Lower leg skin (tissue), 4 donors: ENCODE measurements around the gene UQCR11. TPM values are rescaled to one million over a fixed set of nuclear protein-coding genes. Genes with fewer than 3 reads are reported as not detected.
"Not testable (repeated sequence)": the region's sequence is repeated elsewhere in the genome, so short reads cannot be mapped to it uniquely, and the experiment has no call there.

Experiments used
- DNase-seq, 2 donors: peaks; one replicate each; pipeline ENCODE4 v3.0.0-alpha.2; 2019; ENCODE audit warnings: low spot score in 2 of 2
- H3K4me3 ChIP-seq: fragments of 200-600 bp; sonication (generic); 2 replicates; pipeline ENCODE4 v1.5.1; 2017; ENCODE audit warnings: mild to moderate bottlenecking, low read depth; ENCODE audit not compliant: poor library complexity, severe bottlenecking
- POLR2A ChIP-seq, 2 donors: fragments of 450-650 bp; IDR thresholded peaks; one replicate each; pipeline ENCODE4 v1.6.1; 2016 to 2017; ENCODE audit warnings: antibody characterized with exemption in 2 of 2, mild to moderate bottlenecking in 1 of 2, moderate library complexity in 1 of 2
- WGBS, 2 donors: methylation state at CpG; one replicate each; pipeline ENCODE4 v1.1.5; 2018; 5-methylcytosine and 5-hydroxymethylcytosine counted together
- intact Hi-C: fragments of 100-400 bp; cut with DNase I; formaldehyde crosslinking; loops from one replicate; pipeline ENCODE4 v1.15.0; 2023; ENCODE audit warnings: low total_unique reads
- total RNA-seq, 4 donors: library from RNA; depleted of rRNA; stranded (reverse); fragments of >200 nt; gene quantifications; one replicate each; pipeline ENCODE4 v1.1.0, GENCODE V29; 2016
- TF ChIP-seq, protein P1 (sequence below), 3 donors: fragments of 450-650 bp; IDR thresholded peaks; one replicate each; pipeline ENCODE4 v1.5.1; 2016; ENCODE audit warnings: antibody characterized with exemption in 3 of 3, mild to moderate bottlenecking in 3 of 3, moderate library complexity in 2 of 3

The UQCR11 gene
- total RNA-seq, 4 donors from 2014 or later, result 24.8 to 71.8 (median 46.1) TPM

DNA sequence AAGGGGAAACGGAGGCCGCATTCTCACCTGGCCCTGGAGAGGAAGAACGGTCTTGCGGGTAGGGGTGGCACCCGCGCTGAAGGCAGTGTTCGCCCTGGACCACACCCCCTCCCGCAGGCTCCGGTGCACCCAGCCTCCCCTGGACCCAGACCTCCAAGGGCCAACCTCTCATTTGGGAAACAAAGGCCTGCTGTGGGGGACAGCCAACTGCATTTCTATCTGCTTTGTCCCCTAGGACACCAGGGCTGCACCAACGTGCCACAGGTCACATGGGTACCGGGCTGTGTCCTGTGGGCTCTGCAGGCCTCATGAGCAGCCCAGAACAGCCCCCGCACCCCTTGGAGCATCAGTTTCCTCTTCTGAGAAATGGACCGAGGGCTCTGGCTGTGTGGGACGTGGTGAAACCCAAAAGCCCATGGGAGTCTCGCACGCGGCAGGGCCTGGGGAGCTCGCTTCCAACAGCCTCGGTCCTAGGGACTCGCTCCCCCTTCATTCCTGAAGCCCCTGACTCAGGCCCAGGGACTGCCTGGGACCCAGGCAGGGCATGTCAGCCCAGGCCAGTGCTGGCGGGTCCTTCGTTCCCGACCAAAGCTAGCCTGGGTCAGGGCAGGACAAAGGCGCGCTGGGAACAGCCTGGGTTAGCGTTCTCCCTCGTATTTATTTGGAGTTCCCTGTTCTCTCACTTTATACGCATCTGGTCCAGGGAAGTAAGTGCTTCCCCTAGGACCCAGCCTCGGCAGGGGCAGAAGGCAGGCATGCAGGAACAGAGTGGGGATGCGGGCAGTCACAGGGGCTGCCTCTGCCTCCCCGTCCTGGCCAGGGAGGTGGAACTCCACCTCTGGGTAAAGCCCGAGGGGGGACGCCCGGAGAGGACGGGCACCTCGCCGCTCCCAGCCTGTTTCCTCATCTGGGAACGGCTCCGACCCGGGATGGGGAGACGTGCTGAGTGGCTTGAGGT is 42.5 kb upstream of the UQCR11 start:
- WGBS, 2 donors, result 87 to 88% methylated on average over 25 to 36 of the region's 41 CpGs
- intact Hi-C loops, result no loop called here
- no peak overlapping the region for H3K4me3 ChIP-seq
- DNase-seq, result no peak
- TF ChIP-seq POLR2A (IDR thresholded peaks at IDR 0.05), result no peak
- TF ChIP-seq, protein P1, sequence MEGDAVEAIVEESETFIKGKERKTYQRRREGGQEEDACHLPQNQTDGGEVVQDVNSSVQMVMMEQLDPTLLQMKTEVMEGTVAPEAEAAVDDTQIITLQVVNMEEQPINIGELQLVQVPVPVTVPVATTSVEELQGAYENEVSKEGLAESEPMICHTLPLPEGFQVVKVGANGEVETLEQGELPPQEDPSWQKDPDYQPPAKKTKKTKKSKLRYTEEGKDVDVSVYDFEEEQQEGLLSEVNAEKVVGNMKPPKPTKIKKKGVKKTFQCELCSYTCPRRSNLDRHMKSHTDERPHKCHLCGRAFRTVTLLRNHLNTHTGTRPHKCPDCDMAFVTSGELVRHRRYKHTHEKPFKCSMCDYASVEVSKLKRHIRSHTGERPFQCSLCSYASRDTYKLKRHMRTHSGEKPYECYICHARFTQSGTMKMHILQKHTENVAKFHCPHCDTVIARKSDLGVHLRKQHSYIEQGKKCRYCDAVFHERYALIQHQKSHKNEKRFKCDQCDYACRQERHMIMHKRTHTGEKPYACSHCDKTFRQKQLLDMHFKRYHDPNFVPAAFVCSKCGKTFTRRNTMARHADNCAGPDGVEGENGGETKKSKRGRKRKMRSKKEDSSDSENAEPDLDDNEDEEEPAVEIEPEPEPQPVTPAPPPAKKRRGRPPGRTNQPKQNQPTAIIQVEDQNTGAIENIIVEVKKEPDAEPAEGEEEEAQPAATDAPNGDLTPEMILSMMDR (IDR thresholded peaks at IDR 0.05), result no peak

DNA sequence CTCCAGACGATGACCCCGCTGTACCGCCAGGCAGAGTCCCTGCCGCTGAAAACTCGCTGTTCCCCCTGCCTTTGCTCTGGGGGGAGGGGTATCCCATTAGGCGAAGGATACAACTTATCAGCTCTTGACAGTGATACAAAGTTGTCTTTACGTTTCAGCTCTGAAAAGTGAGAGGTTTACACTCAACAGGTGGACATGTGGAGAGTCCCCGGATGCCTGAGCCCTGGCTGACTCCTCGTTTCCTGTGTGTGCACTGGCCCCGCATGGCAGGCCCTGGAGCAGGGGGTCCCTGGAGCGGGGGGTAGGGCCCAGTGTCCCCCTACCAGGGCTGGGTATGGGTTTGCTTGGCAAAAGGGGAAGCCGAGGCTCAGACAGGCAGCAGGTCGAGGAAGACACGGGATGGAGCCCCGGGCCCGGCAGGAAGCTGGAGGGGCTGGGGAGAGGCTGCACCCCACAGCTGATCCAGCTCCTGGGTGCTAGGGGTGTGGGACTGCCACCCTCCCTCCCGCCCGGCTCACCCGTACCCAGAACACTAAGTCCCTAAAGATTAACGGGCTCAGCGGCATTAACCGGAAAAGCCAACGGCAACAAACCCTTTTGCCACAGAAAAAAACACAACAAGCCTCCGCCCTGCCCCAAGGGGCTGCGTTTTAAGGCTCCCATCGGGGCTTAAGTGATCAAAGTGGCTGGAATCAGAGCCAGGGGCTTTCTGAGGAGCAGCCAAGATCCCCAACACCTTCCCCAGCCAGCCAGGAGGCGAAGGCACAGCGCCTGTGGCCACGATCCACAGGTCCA is 41.6 kb upstream of the UQCR11 start:
- H3K4me3 ChIP-seq, result no peak overlapping the region
- TF ChIP-seq, protein P1 (IDR thresholded peaks at IDR 0.05), result no peak
- no peak for TF ChIP-seq POLR2A (IDR thresholded peaks at IDR 0.05)
- DNase-seq, result no peak
- intact Hi-C loops, result no loop called here
- 80 to 84% methylated on average over 24 to 29 of the region's 29 CpGs for WGBS, 2 donors

DNA sequence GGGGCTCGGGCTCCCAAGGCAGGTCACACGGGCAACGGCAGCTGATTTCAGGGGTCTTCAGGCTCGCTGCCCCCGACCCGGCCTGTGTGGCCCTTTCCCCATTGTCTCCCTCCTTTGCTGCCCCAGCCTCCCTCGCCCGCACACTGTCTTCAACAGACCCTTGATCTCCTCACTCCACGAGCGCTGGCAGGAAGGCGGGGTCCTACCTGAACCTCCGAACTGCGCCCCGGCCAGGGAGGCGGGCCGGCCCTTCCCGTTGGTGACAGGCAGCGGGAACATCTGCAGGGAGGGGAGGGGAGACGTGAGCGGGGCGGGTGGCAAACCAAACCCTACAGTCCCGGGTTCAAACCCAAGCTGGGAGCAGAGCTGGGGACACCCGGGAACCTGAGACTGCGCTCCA is 40.9 kb upstream of the UQCR11 start:
- no peak overlapping the region for H3K4me3 ChIP-seq
- no peak for TF ChIP-seq POLR2A (IDR thresholded peaks at IDR 0.05)
- TF ChIP-seq, protein P1 (IDR thresholded peaks at IDR 0.05), result no peak
- DNase-seq, result no peak
- 90 to 95% methylated on average over 17 to 23 of the region's 24 CpGs for WGBS, 2 donors
- intact Hi-C loops, result no loop called here

DNA sequence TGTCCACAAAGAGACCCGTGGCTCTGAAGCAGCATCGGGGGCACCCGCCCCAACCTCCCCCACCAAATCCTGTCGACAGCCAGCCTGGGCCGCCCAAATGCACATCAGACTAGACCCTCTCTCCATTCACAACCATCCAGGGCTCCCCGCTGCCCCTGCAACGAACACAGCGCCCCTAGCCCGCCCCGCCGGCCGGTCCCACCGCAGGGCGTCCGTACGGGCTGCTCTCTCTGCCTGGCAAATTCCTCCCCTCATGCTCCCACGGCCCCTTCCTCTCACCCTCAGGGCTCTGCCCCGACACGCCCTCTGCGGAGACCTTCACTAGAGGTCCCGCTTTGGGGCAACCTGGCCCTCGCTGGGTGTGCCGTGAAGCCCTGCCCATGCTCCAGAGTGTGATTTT is 40.0 kb upstream of the UQCR11 start:
- WGBS, 2 donors, result 92 to 93% methylated on average over 21 to 23 of the region's 23 CpGs
- intact Hi-C loops, result no loop called here
- no peak overlapping the region for H3K4me3 ChIP-seq
- DNase-seq, result no peak
- TF ChIP-seq POLR2A (IDR thresholded peaks at IDR 0.05), result no peak
- TF ChIP-seq, protein P1 (IDR thresholded peaks at IDR 0.05), result no peak

DNA sequence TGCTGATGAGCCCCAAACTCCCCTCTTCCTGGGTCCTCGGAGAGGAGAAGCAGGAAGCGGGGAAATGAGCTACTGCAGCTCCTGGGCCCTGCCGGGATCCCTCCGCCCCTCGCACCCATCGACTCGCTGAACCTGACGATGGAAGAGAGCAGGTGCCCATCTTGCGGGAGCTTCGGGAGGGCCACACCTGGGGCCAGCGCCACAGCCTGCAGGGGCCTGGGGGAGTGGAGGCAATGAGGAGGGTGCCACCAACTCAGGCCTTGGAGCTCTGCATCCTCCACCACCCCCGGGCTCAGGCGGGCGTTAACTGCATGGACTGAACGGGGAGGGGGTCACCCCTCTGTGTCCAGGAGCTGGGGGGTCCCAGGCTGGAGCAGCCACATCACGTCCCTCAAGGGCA is 38.8 kb upstream of the UQCR11 start:
- no peak for TF ChIP-seq POLR2A (IDR thresholded peaks at IDR 0.05)
- TF ChIP-seq, protein P1 (IDR thresholded peaks at IDR 0.05), result no peak
- intact Hi-C loops, result no loop called here
- H3K4me3 ChIP-seq, result no peak overlapping the region
- 90 to 93% methylated on average over 12 to 16 of the region's 16 CpGs for WGBS, 2 donors
- no peak for DNase-seq

DNA sequence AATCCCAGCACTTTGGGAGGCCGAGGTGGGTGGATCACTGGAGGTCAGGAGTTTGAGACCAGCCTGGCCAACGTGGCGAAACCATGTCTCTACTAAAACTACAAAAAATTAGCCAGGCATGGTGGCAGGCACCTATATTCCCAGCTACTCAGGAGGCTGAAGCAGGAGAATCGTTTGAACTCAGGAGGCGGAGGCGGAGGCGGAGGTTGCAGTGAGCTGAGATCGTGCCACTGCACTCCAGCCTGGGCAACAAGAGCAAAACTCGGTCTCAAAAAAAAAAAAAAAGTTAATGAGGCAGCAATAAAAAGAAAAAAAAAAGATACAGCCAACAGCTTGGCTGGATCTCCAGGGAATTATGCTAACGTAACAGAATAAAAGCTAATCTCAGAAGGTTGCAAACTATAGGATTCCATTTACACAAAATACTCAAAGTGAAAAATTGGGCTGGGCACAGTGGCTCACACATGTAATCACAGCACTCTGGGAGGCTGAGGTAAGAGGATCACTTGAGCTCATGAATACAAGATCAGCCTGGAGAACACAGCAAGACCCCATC is 35.7 kb upstream of the UQCR11 start:
- intact Hi-C loops, DNase-seq, H3K4me3 ChIP-seq: not testable (repeated sequence)
- WGBS, 2 donors, result 82 to 89% methylated on average over 10 of the region's 10 CpGs
